Measurements from ENCODE around the gene REEP6.

The REEP6 gene

DNA sequence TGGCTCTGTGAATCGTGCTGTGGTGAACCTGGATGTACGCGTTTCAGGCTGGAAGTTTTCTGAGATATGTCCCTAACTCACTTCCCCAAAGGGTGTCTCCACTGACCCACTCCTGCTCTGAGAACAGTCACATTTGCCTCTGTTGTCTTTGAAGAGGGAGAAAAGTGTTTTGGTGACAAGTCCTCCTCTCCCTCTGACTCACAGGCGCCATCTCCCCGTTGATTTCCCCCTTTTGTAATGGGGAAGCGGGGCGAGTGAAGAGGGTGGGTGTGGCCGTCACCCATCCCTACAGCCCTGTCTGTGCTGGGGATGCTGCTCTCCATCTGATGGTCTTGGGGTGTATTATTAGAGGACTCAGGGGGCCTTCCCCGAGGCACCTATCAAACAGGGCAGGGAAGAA, 31.5 kb upstream of the REEP6 start:
- TF ChIP-seq, protein P1, sequence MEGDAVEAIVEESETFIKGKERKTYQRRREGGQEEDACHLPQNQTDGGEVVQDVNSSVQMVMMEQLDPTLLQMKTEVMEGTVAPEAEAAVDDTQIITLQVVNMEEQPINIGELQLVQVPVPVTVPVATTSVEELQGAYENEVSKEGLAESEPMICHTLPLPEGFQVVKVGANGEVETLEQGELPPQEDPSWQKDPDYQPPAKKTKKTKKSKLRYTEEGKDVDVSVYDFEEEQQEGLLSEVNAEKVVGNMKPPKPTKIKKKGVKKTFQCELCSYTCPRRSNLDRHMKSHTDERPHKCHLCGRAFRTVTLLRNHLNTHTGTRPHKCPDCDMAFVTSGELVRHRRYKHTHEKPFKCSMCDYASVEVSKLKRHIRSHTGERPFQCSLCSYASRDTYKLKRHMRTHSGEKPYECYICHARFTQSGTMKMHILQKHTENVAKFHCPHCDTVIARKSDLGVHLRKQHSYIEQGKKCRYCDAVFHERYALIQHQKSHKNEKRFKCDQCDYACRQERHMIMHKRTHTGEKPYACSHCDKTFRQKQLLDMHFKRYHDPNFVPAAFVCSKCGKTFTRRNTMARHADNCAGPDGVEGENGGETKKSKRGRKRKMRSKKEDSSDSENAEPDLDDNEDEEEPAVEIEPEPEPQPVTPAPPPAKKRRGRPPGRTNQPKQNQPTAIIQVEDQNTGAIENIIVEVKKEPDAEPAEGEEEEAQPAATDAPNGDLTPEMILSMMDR (conservative IDR thresholded peaks at IDR 0.05; ENCODE audit: low read depth, low read length): no peak

DNA sequence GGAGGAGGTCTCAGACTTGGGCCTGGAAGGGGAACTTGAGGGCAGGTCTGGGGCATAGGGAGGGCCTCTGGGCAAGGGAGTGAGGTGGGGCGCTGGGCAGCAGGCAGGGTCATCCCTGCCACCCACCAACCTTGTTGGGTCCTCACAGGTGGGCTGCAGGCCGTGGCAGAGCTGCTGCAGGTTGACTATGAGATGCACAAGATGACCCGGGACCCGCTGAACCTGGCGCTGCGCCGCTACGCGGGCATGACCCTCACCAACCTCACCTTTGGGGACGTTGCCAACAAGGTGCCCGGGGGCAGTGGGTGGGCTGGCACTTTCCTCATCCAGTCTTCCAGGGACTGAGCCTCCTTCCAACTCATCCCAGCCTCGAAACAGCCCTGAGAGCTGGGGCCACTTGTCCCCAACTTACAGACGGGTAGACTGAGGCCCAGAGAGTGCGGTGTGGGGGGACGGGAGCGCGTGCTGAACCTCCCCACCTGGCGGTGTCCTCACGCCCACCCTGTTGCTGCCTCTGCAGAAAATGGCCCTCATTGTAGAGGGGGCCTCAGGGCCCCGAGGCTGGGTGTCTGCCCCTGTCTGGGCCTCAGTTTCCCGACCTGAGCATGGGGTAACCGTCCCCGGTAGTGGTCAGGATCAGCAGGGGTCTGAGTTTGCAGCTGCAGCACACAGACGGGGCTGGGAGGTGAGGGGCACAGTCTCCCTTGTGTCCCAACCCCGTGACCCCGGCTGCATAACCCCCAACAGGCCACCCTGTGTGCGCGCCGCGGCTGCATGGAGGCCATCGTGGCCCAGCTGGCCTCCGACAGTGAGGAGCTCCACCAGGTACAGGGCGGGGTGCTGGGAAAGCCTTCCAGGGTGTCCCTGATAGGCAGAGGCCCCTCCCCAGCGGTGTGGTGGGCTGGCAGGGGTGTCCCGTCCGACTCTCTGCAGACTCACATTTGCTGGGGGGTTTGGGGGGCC, 30.7 kb upstream of the REEP6 start:
- H3K4me3 ChIP-seq (ENCODE audit: low read depth, low read length): no peak overlapping the region
- DNase-seq (ENCODE audit: low read depth): no peak
- TF ChIP-seq, protein P1 (conservative IDR thresholded peaks at IDR 0.05; ENCODE audit: low read depth, low read length): no peak

More for the DNA sequence above, 31.5 kb upstream of the REEP6 start:
- no peak overlapping the region for H3K4me3 ChIP-seq (ENCODE audit: low read depth, low read length)
- DNase-seq (ENCODE audit: low read depth): no peak

DNA sequence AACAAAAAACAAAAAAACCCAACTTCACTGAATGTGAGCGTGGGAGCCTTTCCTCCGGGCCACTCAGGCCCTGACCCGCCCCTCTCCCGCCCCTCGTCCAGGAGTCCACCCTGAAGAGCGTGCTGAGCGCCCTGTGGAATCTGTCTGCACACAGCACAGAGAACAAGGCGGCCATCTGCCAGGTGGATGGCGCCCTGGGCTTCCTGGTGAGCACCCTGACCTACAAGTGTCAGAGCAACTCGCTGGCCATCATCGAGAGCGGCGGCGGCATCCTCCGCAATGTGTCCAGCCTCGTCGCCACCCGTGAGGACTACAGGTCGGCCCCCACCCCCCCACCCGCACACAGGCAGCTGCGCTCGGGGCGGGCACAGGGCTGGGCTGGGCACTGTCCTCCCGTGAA, 29.1 kb upstream of the REEP6 start:
- no peak for DNase-seq (ENCODE audit: low read depth)
- no peak overlapping the region for H3K4me3 ChIP-seq (ENCODE audit: low read depth, low read length)
- TF ChIP-seq, protein P1 (conservative IDR thresholded peaks at IDR 0.05; ENCODE audit: low read depth, low read length): no peak

DNA sequence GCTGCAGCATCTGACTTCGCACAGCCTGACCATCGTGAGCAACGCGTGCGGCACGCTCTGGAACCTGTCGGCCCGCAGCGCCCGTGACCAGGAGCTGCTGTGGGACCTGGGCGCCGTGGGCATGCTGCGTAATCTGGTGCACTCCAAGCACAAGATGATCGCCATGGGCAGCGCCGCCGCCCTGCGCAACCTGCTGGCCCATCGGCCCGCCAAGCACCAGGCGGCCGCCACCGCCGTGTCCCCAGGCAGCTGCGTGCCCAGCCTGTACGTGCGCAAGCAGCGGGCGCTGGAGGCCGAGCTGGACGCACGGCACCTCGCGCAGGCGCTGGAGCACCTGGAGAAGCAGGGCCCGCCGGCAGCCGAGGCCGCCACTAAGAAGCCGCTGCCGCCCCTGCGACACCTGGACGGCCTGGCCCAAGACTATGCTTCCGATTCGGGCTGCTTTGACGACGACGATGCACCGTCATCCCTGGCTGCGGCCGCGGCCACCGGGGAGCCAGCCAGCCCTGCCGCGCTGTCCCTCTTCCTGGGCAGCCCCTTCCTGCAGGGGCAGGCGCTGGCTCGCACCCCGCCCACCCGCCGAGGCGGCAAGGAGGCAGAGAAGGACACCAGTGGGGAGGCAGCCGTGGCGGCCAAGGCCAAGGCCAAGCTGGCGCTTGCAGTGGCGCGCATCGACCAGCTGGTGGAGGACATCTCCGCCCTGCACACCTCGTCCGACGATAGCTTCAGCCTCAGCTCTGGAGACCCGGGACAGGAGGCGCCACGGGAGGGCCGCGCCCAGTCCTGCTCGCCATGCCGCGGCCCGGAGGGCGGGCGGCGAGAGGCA, 25.6 kb upstream of the REEP6 start:
- no peak overlapping the region for H3K4me3 ChIP-seq (ENCODE audit: low read depth, low read length)
- TF ChIP-seq, protein P1 (conservative IDR thresholded peaks at IDR 0.05; ENCODE audit: low read depth, low read length): peak; percentile 54
- peak; percentile 52 for DNase-seq (ENCODE audit: low read depth)

DNA sequence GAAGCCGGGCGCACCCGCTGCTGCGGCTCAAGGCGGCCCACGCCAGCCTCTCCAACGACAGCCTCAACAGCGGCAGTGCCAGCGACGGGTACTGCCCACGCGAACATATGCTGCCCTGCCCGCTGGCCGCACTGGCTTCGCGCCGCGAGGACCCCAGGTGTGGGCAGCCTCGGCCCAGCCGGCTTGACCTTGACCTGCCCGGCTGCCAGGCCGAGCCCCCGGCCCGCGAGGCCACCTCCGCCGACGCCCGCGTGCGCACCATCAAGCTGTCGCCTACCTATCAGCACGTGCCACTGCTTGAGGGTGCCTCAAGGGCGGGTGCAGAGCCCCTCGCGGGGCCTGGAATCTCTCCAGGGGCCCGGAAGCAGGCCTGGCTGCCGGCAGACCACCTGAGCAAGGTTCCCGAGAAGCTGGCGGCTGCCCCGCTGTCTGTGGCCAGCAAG, 24.9 kb upstream of the REEP6 start:
- no peak for DNase-seq (ENCODE audit: low read depth)
- TF ChIP-seq, protein P1 (conservative IDR thresholded peaks at IDR 0.05; ENCODE audit: low read depth, low read length): no peak
- no peak overlapping the region for H3K4me3 ChIP-seq (ENCODE audit: low read depth, low read length)

DNA sequence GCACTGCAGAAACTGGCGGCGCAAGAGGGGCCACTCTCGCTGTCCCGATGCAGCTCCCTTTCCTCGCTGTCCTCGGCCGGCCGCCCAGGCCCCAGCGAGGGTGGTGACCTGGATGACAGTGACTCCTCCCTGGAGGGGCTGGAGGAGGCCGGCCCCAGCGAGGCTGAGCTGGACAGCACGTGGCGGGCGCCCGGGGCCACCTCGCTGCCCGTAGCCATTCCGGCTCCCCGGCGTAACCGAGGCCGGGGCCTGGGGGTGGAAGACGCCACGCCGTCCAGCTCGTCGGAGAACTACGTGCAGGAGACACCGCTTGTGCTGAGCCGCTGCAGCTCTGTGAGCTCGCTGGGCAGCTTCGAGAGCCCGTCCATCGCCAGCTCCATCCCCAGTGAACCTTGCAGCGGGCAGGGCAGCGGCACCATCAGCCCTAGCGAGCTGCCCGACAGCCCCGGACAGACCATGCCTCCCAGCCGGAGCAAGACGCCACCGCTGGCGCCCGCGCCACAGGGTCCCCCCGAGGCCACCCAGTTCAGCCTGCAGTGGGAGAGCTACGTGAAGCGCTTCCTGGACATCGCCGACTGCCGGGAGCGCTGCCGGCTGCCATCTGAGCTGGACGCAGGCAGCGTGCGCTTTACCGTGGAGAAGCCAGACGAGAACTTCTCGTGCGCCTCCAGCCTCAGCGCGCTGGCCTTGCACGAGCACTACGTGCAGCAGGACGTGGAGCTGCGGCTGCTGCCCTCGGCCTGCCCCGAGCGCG, 24.3 kb upstream of the REEP6 start:
- TF ChIP-seq, protein P1 (conservative IDR thresholded peaks at IDR 0.05; ENCODE audit: low read depth, low read length): no peak
- no peak overlapping the region for H3K4me3 ChIP-seq (ENCODE audit: low read depth, low read length)
- no peak for DNase-seq (ENCODE audit: low read depth)
